ENCODE results near the gene AUH.
"Not testable (repeated sequence)": the region's sequence is repeated elsewhere in the genome, so short reads cannot be mapped to it uniquely, and the experiment has no call there.

Gene AUH

DNA sequence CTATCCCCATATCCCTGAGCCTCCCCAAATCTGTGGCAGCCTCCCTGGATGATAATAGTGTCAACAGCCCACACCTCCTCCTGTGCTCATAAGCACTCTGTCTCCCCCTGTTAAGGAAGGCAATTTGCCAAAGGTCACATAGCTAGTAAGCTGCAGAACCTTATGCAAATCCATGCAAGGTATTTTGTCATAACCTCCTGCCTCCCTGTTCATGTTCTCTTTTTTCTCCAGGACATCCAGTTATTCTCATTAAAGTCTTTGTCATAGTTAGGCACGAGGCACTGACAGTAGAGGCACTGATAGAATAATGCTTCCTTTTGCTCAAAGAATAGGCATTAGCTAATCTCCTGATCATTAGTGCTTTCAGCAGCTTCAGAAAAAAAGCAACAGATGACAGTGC, 10.2 kb upstream of the AUH start:
- Histone ChIP-seq H3K79me1 (replicated peaks; ENCODE audit: low read length, poor library complexity, severe bottlenecking) (no peaks in the 10 kb centered on the region), H4K8ac (ENCODE audit: low read length) (no peak overlapping the region), H3K23ac (ENCODE audit: low read length in 2 of 2) (no peak overlapping the region), H3K14ac (ENCODE audit: low read length in 2 of 2) (no peak overlapping the region), H2BK15ac (ENCODE audit: low read depth, poor library complexity, severe bottlenecking) (no peak overlapping the region), H2BK5ac (ENCODE audit: low read depth, low read length, poor library complexity, severe bottlenecking) (no peak overlapping the region), H3K27me3 (ENCODE audit: control insufficient read depth in 1 of 2, insufficient read depth in 1 of 2, low read length in 2 of 2) (no peaks in the 10 kb centered on the region), H3K9me3 (ENCODE audit: control insufficient read depth, low read length) (no peaks in the 10 kb centered on the region), H3K27ac (ENCODE audit: low read length, poor library complexity, severe bottlenecking) (no peak overlapping the region), H3K4ac (ENCODE audit: low read depth in 1 of 2, low read length in 2 of 2) (no peak overlapping the region), H2AK5ac (ENCODE audit: low read length, severe bottlenecking) (no peak overlapping the region), H3K18ac (ENCODE audit: low read depth in 1 of 2, low read length in 2 of 2) (no peak overlapping the region), H3K4me1 (ENCODE audit: control insufficient read depth, insufficient read depth, low read depth, low read length) (no peaks in the 10 kb centered on the region), H3K4me3 (ENCODE audit: insufficient read depth in 1 of 2, low read depth in 1 of 2, low read length in 2 of 2) (no peak overlapping the region), H2BK12ac (ENCODE audit: low read length in 2 of 2) (no peak overlapping the region), H3K4me2 (ENCODE audit: low read length, poor library complexity, severe bottlenecking) (no peak overlapping the region), H2BK120ac (ENCODE audit: low read depth, low read length) (no peak overlapping the region), H2AFZ (ENCODE audit: low read depth, low read length) (no peak overlapping the region), H3K36me3 (ENCODE audit: control insufficient read depth in 1 of 2, insufficient read depth in 2 of 2, low read depth in 1 of 2, low read length in 2 of 2) (no peaks in the 10 kb centered on the region), H3K9ac (ENCODE audit: low read length) (no peak overlapping the region), H4K91ac (ENCODE audit: low read length) (no peak overlapping the region)
- 100% methylated on average over 1 of the region's 1 CpG for whole genome bisulfite sequencing
- DNase-seq, result no peak

- not testable (repeated sequence) for H3K79me1 ChIP-seq (replicated peaks; ENCODE audit: low read length, poor library complexity, severe bottlenecking); H3K27me3 ChIP-seq (ENCODE audit: control insufficient read depth in 1 of 2, insufficient read depth in 1 of 2, low read length in 2 of 2); H2BK12ac ChIP-seq (ENCODE audit: low read length in 2 of 2); H3K4ac ChIP-seq (ENCODE audit: low read depth in 1 of 2, low read length in 2 of 2); H2BK120ac ChIP-seq (ENCODE audit: low read depth, low read length); H3K9me3 ChIP-seq (ENCODE audit: control insufficient read depth, low read length); H3K4me3 ChIP-seq (ENCODE audit: insufficient read depth in 1 of 2, low read depth in 1 of 2, low read length in 2 of 2); H3K18ac ChIP-seq (ENCODE audit: low read depth in 1 of 2, low read length in 2 of 2); H2BK15ac ChIP-seq (ENCODE audit: low read depth, poor library complexity, severe bottlenecking); H2AK5ac ChIP-seq (ENCODE audit: low read length, severe bottlenecking); H3K4me2 ChIP-seq (ENCODE audit: low read length, poor library complexity, severe bottlenecking); H3K27ac ChIP-seq (ENCODE audit: low read length, poor library complexity, severe bottlenecking); H3K23ac ChIP-seq (ENCODE audit: low read length in 2 of 2); H3K14ac ChIP-seq (ENCODE audit: low read length in 2 of 2); H2BK5ac ChIP-seq (ENCODE audit: low read depth, low read length, poor library complexity, severe bottlenecking); H2AFZ ChIP-seq (ENCODE audit: low read depth, low read length); H3K4me1 ChIP-seq (ENCODE audit: control insufficient read depth, insufficient read depth, low read depth, low read length); H3K36me3 ChIP-seq (ENCODE audit: control insufficient read depth in 1 of 2, insufficient read depth in 2 of 2, low read depth in 1 of 2, low read length in 2 of 2); H3K9ac ChIP-seq (ENCODE audit: low read length); H4K91ac ChIP-seq (ENCODE audit: low read length); DNase-seq; H4K8ac ChIP-seq (ENCODE audit: low read length)
- 95% methylated on average over 2 of the region's 3 CpGs for WGBS
Measured at GRCh38 chr9:91370006-91370405, 8.3 kb upstream of the AUH start.

- Histone ChIP-seq H3K4me1 (ENCODE audit: control insufficient read depth, insufficient read depth, low read depth, low read length) (peaks cover 2% of the 10 kb centered on the region), H3K36me3 (ENCODE audit: control insufficient read depth in 1 of 2, insufficient read depth in 2 of 2, low read depth in 1 of 2, low read length in 2 of 2) (no peaks in the 10 kb centered on the region), H3K27me3 (ENCODE audit: control insufficient read depth in 1 of 2, insufficient read depth in 1 of 2, low read length in 2 of 2) (no peaks in the 10 kb centered on the region), H3K4me3 (ENCODE audit: insufficient read depth in 1 of 2, low read depth in 1 of 2, low read length in 2 of 2) (no peak overlapping the region), H3K79me1 (replicated peaks; ENCODE audit: low read length, poor library complexity, severe bottlenecking) (peaks cover 8% of the 10 kb centered on the region), H2AFZ (ENCODE audit: low read depth, low read length) (no peak overlapping the region), H4K91ac (ENCODE audit: low read length) (no peak overlapping the region), H2BK120ac (ENCODE audit: low read depth, low read length) (no peak overlapping the region), H3K27ac (ENCODE audit: low read length, poor library complexity, severe bottlenecking) (no peak overlapping the region), H3K23ac (ENCODE audit: low read length in 2 of 2) (no peak overlapping the region), H3K4me2 (ENCODE audit: low read length, poor library complexity, severe bottlenecking) (no peak overlapping the region), H3K14ac (ENCODE audit: low read length in 2 of 2) (no peak overlapping the region), H2BK15ac (ENCODE audit: low read depth, poor library complexity, severe bottlenecking) (no peak overlapping the region), H3K9me3 (ENCODE audit: control insufficient read depth, low read length) (no peaks in the 10 kb centered on the region), H3K4ac (ENCODE audit: low read depth in 1 of 2, low read length in 2 of 2) (no peak overlapping the region), H3K18ac (ENCODE audit: low read depth in 1 of 2, low read length in 2 of 2) (no peak overlapping the region), H2AK5ac (ENCODE audit: low read length, severe bottlenecking) (no peak overlapping the region), H2BK12ac (ENCODE audit: low read length in 2 of 2) (no peak overlapping the region), H2BK5ac (ENCODE audit: low read depth, low read length, poor library complexity, severe bottlenecking) (no peak overlapping the region), H3K9ac (ENCODE audit: low read length) (no peak overlapping the region), H4K8ac (ENCODE audit: low read length) (no peak overlapping the region)
- DNase-seq, result no peak
- 98% methylated on average over 3 of the region's 3 CpGs for WGBS
Measured at GRCh38 chr9:91364702-91365101, 3.0 kb upstream of the AUH start.

DNA sequence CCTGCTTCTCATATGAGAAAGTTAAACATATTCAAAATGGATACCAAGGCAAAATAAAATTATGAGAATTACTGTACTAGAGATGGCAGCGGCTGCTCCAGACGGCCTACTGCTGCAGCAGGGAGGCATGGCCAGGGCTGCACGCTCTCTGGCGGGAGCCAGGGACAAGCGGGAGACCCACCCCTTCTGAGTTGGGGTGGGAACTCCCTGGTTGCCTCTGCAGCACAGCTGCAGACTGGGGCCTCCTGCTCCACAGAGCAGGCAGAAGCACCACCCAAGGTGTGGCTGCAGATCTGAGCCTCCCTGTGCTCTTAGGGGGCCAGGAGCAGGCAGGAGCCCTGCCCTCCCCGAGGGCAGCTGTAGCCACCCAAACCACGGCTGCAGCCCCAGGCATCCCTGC, 2.3 kb upstream of the AUH start:
- no peak overlapping the region for H3K23ac ChIP-seq (ENCODE audit: low read length in 2 of 2)
- H3K18ac ChIP-seq (ENCODE audit: low read depth in 1 of 2, low read length in 2 of 2), result no peak overlapping the region
- no peak overlapping the region for H3K4me3 ChIP-seq (ENCODE audit: insufficient read depth in 1 of 2, low read depth in 1 of 2, low read length in 2 of 2)
- H2BK120ac ChIP-seq (ENCODE audit: low read depth, low read length), result no peak overlapping the region
- peaks cover 2% of the 10 kb centered on the region for H3K4me1 ChIP-seq (ENCODE audit: control insufficient read depth, insufficient read depth, low read depth, low read length)
- H2BK5ac ChIP-seq (ENCODE audit: low read depth, low read length, poor library complexity, severe bottlenecking), result no peak overlapping the region
- DNase-seq, result no peak
- H3K36me3 ChIP-seq (ENCODE audit: control insufficient read depth in 1 of 2, insufficient read depth in 2 of 2, low read depth in 1 of 2, low read length in 2 of 2), result peaks cover 0 to 6% of the 10 kb centered on the region in 2 experiments
- no peak overlapping the region for H2AFZ ChIP-seq (ENCODE audit: low read depth, low read length)
- no peak overlapping the region for H4K91ac ChIP-seq (ENCODE audit: low read length)
- no peak overlapping the region for H2BK15ac ChIP-seq (ENCODE audit: low read depth, poor library complexity, severe bottlenecking)
- H3K27me3 ChIP-seq (ENCODE audit: control insufficient read depth in 1 of 2, insufficient read depth in 1 of 2, low read length in 2 of 2), result no peaks in the 10 kb centered on the region
- H3K27ac ChIP-seq (ENCODE audit: low read length, poor library complexity, severe bottlenecking), result no peak overlapping the region
- H3K4ac ChIP-seq (ENCODE audit: low read depth in 1 of 2, low read length in 2 of 2), result no peak overlapping the region
- peaks cover 11% of the 10 kb centered on the region for H3K79me1 ChIP-seq (replicated peaks; ENCODE audit: low read length, poor library complexity, severe bottlenecking)
- 91% methylated on average over 7 of the region's 7 CpGs for WGBS
- no peak overlapping the region for H4K8ac ChIP-seq (ENCODE audit: low read length)
- H3K4me2 ChIP-seq (ENCODE audit: low read length, poor library complexity, severe bottlenecking), result no peak overlapping the region
- no peak overlapping the region for H2BK12ac ChIP-seq (ENCODE audit: low read length in 2 of 2)
- H2AK5ac ChIP-seq (ENCODE audit: low read length, severe bottlenecking), result no peak overlapping the region
- H3K14ac ChIP-seq (ENCODE audit: low read length in 2 of 2), result no peak overlapping the region
- H3K9ac ChIP-seq (ENCODE audit: low read length), result no peak overlapping the region
- no peaks in the 10 kb centered on the region for H3K9me3 ChIP-seq (ENCODE audit: control insufficient read depth, low read length)

Measured in mesenchymal stem cell (in vitro differentiated cells and primary cell).